Measurements from ENCODE around the gene BBIP1.

DNA sequence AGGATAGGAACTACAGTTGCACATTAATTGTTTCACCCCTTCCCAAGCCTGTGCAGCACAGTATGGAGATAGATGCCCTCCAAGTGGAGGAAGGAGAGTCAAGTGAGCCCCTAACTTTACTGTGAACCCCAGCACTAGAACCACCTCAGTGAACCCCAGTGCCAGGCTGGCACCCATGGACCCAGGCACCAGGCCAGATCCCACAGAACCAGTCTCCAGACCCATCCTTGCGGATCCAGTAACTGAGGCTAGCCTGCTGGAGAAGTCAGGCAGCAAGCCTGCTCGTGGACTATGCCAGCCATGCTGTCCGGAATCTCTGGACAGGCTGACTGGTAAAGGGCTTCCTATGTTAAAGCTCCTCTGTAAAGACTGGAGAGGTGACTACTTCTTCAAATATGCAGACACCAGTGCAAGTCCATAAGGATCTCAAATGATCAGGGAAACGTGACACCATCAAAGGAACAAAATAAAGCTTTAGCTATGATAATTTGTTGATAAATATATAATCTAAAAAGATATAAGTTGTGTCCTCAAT is 28.1 kb upstream of the BBIP1 start:
- TF ChIP-seq, protein P1, sequence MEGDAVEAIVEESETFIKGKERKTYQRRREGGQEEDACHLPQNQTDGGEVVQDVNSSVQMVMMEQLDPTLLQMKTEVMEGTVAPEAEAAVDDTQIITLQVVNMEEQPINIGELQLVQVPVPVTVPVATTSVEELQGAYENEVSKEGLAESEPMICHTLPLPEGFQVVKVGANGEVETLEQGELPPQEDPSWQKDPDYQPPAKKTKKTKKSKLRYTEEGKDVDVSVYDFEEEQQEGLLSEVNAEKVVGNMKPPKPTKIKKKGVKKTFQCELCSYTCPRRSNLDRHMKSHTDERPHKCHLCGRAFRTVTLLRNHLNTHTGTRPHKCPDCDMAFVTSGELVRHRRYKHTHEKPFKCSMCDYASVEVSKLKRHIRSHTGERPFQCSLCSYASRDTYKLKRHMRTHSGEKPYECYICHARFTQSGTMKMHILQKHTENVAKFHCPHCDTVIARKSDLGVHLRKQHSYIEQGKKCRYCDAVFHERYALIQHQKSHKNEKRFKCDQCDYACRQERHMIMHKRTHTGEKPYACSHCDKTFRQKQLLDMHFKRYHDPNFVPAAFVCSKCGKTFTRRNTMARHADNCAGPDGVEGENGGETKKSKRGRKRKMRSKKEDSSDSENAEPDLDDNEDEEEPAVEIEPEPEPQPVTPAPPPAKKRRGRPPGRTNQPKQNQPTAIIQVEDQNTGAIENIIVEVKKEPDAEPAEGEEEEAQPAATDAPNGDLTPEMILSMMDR (IDR thresholded peaks at IDR 0.05), result no peak
- no peak for TF ChIP-seq POLR2A (IDR thresholded peaks at IDR 0.05)
